OCI-LY1 (cell line): ENCODE results near the gene MED25.

ENCODE experiments used
- EZH2 ChIP-seq: fragments of 200-600 bp; sonication (generic), shearing (Covaris generic); IDR thresholded peaks from 2 replicates; pipeline ENCODE4 v1.8.0; 2017; ENCODE audit warnings: borderline replicate concordance, mixed run types, mild to moderate bottlenecking, antibody characterized with exemption, low read length, moderate library complexity, mixed read lengths
- TF ChIP-seq, protein P1 (sequence below): fragments of 200-600 bp; sonication (generic), shearing (Covaris generic); IDR thresholded peaks from 2 replicates; pipeline ENCODE4 v1.5.1; 2017; ENCODE audit warnings: mild to moderate bottlenecking, antibody characterized with exemption, low read length, moderate library complexity, mixed read lengths

DNA sequence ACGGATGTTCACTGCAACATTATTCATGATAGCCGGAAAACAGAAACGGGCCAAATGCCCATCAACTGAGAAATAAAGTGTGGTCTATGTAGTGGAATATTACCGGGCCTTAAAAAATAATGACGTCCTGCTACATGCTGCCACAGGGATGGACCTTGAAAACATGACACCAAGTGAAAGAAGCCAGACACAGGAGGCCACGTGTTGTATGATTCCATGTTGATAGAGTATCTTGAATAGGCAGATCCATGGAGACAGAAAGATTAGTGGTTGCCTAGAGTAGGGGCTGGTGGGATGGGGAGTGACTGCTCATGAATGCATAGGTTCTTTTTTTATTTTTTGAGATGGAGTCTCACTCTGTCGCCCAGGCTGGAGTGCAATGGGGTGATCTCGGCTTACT, 47.6 kb upstream of the MED25 start:
- TF ChIP-seq EZH2, result no peak
- TF ChIP-seq, protein P1, sequence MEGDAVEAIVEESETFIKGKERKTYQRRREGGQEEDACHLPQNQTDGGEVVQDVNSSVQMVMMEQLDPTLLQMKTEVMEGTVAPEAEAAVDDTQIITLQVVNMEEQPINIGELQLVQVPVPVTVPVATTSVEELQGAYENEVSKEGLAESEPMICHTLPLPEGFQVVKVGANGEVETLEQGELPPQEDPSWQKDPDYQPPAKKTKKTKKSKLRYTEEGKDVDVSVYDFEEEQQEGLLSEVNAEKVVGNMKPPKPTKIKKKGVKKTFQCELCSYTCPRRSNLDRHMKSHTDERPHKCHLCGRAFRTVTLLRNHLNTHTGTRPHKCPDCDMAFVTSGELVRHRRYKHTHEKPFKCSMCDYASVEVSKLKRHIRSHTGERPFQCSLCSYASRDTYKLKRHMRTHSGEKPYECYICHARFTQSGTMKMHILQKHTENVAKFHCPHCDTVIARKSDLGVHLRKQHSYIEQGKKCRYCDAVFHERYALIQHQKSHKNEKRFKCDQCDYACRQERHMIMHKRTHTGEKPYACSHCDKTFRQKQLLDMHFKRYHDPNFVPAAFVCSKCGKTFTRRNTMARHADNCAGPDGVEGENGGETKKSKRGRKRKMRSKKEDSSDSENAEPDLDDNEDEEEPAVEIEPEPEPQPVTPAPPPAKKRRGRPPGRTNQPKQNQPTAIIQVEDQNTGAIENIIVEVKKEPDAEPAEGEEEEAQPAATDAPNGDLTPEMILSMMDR, result no peak
